ENCODE data around the gene EDARADD.
"Not testable (repeated sequence)": the region's sequence is repeated elsewhere in the genome, so short reads cannot be mapped to it uniquely, and the experiment has no call there.

The EDARADD gene

GRCh38 chr1:236486356-236487002 is 92.4 kb downstream of the EDARADD start:
- no peak for DNase-seq (ENCODE audit: low spot score)

GRCh38 chr1:236489161-236489560 is 95.1 kb downstream of the EDARADD start:
- DNase-seq (ENCODE audit: low spot score) = not testable (repeated sequence)

GRCh38 chr1:236489710-236490377 is 95.8 kb downstream of the EDARADD start:
- peak; percentile 60 for DNase-seq (ENCODE audit: low spot score)

DNA sequence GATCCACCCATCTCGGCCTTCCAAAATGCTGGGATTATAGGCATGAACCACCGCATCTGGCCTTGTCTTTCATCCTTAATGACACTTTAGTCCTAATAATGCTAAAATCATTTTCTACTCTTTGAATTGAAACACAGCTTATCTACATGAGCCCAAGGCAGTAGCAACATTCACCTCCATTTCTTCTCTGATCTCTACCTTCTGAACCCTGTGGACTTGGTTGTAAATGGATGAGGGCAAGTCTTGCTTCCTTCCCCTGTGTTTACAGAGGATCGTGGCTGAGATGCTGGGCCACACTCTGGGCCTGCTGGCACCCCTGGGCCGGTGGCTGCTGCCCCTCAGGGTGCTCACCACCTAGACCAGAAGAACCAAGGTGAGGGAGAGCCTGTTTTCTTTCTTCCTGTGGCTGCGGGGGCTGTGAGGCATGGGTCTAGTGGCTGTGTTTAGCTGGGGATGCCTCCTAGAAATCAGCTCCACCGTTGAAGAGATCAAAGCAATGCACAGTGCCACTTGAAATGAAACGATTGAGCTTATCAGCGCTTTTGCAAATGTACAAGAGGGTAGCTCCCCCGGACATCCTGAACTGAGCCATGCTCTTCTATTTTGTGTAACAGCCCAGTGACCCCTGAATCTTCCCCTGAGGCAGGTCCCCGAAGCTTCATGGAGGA is 97.5 kb downstream of the EDARADD start:
- no peak for DNase-seq (ENCODE audit: low spot score)

GRCh38 chr1:236492378-236492777 is 98.3 kb downstream of the EDARADD start:
- DNase-seq (ENCODE audit: low spot score) = no peak

GRCh38 chr1:236494082-236494481 is 100.0 kb downstream of the EDARADD start:
- DNase-seq (ENCODE audit: low spot score) = no peak

- DNase-seq (ENCODE audit: low spot score) = no peak
Observed at GRCh38 chr1:236494586-236495466, 100.7 kb downstream of the EDARADD start.

DNA sequence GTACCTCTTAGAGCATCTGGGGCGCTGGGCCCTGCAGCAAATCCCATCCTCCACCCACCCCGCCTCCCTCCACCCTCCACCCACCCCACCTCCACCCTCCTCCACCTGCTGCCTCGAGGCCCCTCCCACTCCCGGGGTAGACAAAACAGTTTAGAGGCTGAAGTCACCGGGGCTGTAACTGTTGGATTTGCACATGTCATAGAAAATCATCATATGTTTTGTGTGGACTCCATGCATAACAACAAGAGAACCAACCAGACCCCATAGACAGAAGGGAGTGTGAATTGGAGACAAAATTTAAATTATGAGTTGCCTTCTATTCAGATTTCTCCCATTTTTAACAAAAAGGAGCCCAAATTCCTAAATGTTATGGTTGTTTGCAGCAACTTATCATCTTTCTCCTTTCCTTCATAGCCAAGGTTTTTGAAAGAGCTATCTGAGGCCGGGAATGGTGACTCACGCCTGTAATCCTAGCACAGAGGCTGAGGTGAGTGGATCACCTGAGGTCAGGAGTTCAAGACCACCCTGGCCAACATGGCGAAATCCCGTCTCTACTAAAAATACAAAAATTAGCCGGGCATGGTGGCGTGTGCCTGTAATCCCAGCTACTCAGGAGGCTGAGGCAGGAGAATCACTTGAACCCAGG is 101.5 kb downstream of the EDARADD start:
- DNase-seq (ENCODE audit: low spot score) = no peak

DNA sequence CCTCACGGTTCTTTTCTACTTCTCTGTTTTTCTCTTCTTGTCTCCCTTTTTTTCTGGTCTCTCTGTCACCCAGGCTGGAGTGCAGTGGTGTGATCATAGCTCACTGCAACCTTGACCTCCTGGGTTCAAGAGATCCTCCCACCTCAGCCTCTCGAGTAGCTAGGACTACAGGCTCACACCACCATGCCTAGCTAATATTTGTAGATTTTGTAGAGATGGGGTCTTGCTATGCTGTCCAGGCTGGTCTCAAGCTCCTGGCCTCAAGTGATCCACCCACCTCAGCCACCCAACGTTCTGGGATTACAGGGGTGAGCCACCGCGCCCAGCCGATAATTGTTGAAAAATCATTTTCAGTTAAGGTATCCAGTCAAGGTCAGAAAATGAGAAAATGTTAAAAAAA is 103.8 kb downstream of the EDARADD start:
- DNase-seq (ENCODE audit: low spot score) = no peak

DNA sequence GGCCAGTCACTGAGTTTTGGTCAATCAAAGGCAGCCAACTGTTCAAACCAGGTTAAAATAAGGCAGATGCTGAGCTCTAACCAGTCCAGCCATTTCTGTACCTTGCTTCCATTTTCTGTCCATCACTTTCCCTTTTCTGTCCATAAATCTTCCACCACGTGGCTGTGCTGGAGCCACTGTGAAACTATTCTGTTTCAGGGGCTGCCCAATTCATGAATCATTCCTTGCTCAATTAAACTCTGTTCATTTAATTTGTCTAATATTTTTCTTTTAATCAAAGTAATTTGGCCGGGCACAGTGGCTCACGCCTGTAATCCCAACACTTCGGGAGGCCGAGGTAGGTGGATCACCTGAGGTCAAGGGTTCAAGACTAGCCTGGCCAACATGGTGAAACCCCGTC is 107.0 kb downstream of the EDARADD start:
- no peak for DNase-seq (ENCODE audit: low spot score)

DNA sequence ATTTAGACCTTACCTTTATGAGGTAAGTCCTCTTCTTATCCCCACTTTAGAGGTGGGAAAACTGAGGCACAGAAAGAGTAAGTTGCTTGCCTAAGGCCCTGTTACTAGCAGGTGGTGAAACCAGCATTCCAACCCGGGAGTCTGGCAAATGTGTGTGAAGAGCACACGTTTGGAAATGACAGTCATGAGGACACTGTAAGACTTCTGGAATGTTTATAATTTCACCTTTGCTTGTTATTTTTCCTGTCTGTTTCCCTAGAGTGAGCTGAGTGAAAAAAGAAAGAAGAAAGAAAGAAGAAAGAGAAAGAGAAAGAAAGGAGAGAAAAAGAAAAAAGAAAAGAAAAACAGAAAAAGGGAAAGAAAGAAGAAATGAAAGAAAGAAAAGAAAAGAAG is 108.5 kb downstream of the EDARADD start:
- DNase-seq (ENCODE audit: low spot score) = no peak

GRCh38 chr1:236502972-236503639 is 109.0 kb downstream of the EDARADD start:
- peak; percentile 55 for DNase-seq (ENCODE audit: low spot score)

GRCh38 chr1:236504338-236504737 is 110.3 kb downstream of the EDARADD start:
- not testable (repeated sequence) for DNase-seq (ENCODE audit: low spot score)

DNA sequence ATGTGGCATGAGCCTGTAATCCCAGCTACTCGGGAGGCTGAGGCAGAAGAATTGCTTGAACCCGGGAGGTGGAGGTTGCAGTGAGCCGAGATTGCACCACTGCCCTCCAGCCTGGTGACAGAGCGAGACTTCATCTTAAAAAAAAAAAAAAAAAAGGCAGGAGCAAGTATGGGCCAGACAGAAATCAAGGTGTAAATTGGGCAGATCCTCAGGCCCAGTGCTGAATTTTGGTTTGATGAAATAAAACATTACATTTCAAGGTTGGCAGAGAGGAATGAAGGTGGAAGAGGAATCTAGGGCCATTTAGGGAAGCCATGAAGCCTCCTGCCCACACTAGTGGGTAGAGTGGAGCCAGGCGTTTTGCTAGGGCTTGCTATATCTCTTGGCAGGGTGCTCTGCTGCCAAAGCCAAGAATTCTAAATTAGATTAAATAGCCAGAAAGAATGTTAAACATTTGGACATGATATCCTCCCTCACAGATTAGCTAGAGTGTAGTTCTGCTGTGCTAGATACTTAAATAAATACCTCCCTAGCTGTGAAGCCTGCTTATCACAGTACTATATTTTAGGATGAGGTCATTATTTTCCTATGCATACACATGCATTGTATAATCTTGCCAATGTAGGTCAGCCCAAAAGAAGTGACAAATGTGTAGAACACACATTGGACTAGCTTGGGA is 113.1 kb downstream of the EDARADD start:
- DNase-seq (ENCODE audit: low spot score) = no peak

- DNase-seq (ENCODE audit: low spot score) = no peak
Observed at GRCh38 chr1:236508593-236509027, 114.5 kb downstream of the EDARADD start.

GRCh38 chr1:236509203-236509602 is 115.1 kb downstream of the EDARADD start:
- DNase-seq (ENCODE audit: low spot score) = no peak

- DNase-seq (ENCODE audit: low spot score) = no peak
Observed at GRCh38 chr1:236509647-236510401, 115.7 kb downstream of the EDARADD start.

GRCh38 chr1:236511735-236512418 is 117.8 kb downstream of the EDARADD start:
- no peak for DNase-seq (ENCODE audit: low spot score)

All from Ammon's horn (tissue), 1 donor.